GM18502 (cell line): ENCODE data around the gene THSD4.

Experiments
- ATAC-seq: cut with Tn5 transposase; IDR thresholded peaks from one replicate; pipeline ENCODE4 v1.9.1; 2021; ENCODE audit warnings: mild to moderate bottlenecking; ENCODE audit not compliant: unreplicated experiment, poor library complexity

The THSD4 gene

GRCh38 chr15:71581398-71581930 lies 466.2 kb downstream of the THSD4 start:
- ATAC-seq: no peak

DNA sequence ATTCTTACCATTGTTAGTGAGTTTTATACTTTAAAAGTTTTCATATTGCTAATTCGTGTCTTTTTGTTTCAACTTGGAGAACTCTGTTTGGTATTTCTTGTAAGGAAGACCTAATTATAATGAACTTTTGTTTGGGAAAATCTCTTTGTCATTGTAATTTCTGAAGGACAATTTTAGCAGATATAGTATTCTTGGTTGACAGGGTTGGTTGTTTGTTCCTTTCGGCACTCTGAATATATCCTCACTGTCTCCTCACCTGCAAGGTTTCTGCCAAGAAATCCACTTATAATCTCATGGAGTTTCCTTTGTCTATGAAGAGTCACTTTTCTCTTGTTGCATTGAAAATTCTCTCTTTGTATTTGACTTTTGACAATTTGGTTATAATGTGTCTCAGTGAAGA lies 469.9 kb downstream of the THSD4 start:
- no peak for ATAC-seq

- no peak for ATAC-seq
Measured at GRCh38 chr15:71586463-71586862, 471.2 kb downstream of the THSD4 start.

- no peak for ATAC-seq
Measured at GRCh38 chr15:71588746-71589145, 473.5 kb downstream of the THSD4 start.

DNA sequence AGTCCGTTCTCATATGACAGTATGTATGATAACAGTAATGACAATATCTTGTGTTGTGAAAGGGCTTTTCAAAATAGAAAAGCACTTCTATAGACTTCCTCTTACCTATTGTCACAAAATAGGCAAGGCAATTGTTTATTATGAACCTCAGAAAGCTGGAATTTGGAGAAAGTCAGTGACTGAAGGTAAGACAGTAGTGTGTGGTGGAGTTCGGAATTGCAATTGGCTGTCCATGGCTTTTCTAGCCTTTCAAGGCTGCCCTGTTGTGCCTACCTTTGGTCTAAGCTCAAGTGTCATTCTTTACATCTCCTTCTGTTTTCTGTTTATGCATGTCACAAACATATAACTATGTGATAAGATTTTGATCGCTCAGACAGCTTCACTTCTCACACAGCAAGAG lies 475.8 kb downstream of the THSD4 start:
- no peak for ATAC-seq

GRCh38 chr15:71592203-71592602 lies 476.9 kb downstream of the THSD4 start:
- ATAC-seq: no peak

DNA sequence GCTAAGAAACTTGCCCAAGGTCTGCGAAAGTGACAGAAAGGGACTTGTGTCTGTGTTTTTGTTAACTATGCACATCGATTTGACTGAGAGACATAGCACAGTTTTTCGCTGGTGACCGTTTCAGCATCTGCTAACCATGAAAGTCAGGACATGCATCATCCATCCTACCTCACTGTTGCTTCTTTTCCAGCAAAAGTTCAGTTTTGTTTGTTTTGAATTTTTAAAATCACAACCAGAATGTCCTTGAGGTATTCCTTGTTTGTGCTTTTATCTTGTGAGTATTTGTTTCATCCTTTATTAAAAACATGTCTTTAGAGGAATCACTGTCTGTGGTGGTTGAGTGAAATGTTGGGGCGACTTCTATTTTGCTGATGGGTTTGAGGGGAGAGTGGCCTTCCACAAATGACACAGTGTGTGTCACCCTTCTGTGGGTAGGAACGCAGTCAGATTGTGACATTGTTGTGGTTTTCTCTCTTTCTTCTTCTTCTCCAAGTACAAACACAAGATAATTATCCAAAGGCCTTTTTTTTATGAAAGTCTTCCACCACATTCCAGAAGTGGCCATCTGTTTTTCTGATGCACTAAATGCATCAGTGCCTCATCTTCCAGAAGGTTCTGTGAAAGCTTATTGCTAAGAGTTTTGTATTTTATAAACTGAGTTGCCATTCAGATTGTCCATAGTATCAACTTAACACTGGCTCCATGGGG lies 480.7 kb downstream of the THSD4 start:
- no peak for ATAC-seq

GRCh38 chr15:71596672-71597071 lies 481.4 kb downstream of the THSD4 start:
- no peak for ATAC-seq

DNA sequence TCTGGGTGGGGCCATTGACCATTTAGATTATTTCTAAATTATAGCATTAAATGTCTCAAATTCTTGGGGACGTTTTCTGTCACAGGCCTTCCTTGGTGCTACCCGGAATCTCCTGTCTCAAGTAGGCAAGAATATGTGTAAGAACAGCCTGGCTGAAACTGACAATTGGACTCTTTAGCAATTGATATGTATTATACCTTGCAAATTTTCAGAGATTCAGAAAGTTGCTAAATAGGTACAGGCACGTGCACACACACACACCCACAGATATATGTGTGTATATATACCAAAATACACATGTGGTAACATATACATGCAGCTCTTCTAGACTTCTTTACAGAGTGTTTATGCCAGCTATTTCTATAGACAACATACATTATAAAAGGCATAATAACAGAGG lies 481.9 kb downstream of the THSD4 start:
- ATAC-seq: no peak

- no peak for ATAC-seq
Measured at GRCh38 chr15:71597637-71598036, 482.4 kb downstream of the THSD4 start.

- ATAC-seq: no peak
Measured at GRCh38 chr15:71598741-71599140, 483.5 kb downstream of the THSD4 start.

GRCh38 chr15:71599418-71600151 lies 484.3 kb downstream of the THSD4 start:
- ATAC-seq: no peak

DNA sequence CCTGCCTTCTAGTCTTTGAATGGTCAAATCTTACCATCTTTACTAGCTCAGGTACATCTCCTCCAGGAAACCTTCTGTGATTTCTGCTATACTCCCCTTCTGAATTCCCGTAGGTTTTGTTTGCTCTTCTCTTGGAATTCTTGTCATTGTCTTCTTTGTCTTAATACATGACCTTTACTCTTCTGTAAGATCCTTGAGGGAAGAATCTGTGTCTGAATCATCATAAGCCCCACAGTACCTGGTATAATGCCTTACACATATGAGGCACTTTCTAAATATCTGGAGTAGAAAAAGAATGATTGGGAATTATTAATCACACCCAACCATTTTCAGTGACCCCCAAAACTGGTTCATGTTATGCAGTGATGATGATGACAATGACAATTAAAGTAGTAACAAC lies 485.0 kb downstream of the THSD4 start:
- ATAC-seq: no peak

DNA sequence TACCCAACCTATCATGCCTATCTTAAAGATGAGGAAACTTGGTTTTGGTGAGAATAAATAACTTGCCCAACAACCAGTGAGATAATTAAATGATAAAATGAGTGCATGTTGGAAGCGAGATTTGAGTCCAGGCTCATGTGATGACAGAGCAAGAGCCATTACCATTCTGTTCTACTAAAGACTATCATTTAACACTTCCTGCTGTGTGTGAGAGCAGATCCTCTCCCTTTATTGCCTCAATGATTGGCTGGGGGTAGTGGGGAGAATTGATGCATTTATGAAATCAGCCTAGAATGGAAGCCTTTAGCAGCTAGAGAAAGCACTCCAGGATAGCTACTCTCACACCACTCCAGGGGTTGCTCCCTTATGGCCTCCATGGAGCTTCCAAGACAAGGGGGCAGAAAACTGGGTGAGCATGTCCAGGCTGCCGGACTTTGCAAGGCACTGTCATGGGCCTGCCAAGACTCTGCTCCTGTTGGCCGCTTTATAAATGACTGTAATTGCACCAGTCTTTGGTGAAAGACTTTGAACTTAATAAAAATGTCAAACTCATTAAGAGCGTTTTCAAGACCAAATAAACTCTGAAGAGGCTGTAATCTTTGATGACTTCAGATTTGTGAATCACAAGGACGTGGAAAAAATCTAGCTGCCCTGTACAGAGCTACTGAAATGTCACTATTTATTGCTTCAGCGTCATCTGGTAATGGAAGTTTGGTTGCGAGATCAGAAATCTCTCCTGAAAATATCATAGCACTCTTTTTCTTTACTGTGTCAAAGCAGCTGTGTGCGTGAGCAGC lies 486.0 kb downstream of the THSD4 start:
- no peak for ATAC-seq

DNA sequence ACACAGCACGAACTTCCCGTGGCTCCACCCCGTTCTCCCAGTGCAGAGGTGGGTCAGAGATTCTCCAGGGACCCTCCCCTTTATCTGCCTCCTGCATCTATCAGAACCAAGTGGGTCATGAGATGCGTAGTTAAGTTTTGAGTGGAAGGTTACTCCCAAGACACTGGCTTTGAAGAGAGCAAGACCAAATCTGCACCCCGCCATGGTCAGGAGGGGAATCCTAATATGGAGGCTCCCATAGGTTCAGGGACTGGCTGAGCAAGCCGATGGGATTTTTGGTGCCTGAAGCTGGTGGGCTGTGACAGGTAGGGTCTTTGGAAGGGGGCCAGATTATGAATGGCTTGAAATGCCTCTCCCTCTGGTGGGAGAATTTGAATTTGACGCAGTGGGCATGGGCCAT lies 488.1 kb downstream of the THSD4 start:
- no peak for ATAC-seq

- ATAC-seq: no peak
Measured at GRCh38 chr15:71607383-71607782, 492.1 kb downstream of the THSD4 start.

DNA sequence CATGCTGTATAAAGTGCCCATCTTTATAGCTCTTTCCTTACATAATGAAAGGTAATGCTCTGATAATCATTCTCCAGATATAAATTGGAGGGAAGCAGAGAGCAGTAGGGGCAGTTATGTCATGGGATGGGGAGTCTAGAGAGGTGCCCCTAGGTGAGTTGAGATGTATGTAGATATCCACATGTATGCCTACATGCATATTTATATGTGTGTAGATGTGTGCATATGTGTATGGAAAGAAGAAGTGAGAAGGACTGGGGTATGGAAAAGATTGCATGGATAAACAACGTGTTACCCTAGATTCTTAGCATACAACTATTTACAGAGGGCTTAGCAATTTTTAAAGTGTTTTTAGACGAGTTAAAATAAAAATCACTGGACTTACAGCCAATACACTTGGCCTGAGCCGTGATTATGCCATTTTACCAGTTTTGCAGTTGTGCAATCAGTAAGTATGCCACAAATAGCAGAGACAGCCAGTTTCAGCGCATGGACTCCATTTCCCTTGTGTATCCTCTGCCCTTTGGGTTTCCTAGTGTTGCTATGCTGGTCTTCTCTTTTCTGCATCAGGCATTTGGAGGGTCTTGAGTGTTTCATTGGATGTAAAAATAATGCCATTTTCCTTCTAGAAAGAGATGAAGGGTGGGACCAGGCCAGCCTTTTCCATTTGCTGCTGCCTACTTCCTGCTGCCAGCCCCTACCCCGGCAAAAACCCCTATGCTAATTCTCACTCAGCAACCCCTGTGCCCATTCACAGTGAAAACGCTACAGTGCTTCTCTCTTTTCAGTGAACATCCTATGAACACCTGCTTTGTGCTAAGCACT lies 495.7 kb downstream of the THSD4 start:
- no peak for ATAC-seq

DNA sequence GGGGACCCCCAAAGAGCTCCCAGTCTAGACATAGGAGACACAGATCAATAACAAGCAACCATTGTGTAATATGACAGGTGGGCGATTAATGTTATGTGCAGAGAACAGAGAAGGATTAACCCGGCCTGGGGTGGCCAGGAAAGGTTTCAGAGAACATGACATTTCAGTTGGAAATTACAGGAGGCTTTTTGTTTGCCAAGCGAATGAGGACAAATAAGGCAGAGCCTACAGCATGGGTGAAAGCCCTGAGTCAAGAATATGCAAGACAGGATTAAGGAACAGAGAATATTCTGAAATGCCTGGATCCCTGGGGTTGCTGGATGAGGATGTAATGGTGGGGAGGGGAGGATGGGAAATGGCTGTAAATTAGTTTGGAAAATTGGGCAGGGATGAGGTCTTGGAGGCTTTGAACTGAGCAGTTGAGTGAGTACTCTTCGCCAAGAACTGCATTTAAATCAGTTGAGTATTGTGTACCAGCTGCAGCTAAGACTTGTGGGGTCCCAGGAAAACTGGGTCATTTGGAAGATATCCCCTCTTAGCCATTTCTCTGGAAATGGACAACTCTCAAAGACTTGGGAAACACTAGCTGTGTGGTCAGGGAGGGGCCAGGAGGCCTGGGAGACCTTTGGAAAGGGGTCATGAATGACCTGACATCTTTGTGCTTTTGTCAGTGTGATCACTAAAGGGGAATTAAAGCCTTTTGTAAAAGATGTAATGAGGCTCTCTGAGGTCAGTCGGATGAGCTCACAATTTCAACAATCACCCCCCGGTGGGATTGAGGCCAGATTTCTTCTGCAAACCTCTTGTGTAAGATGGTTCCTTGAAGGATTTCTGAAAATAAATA lies 496.5 kb downstream of the THSD4 start:
- ATAC-seq: no peak

DNA sequence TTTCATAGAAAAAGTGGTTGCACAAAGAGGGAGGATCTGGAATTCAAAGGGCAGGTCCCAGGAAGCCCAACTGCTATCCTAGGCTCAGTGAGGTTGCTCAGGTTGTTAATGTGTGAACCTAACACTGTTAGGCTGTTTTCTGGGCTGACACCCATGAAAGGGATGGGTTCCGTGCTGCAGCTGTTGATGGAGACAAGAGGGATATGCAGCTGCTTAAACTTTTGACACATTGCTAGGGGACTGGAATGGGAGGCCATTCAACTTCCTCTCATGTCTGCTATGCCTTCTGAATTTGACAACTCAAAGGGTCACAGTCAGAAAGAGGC lies 497.1 kb downstream of the THSD4 start:
- no peak for ATAC-seq
